HCT116 (cell line): ENCODE results near the gene SPTLC3. TPM values are rescaled to one million over a fixed set of nuclear protein-coding genes. Genes with fewer than 3 reads are reported as not detected.

Experiments used
- ATAC-seq: fragments of 200-7000 bp; cut with Tn5 transposase; 2 replicates; pipeline ENCODE4 v1.9.1; 2020; ENCODE audit warnings: mild to moderate bottlenecking, moderate library complexity
- BruUV-seq: library from RNA; stranded (reverse); fragments of 400-500 nt; replicated peaks from 2 replicates; lab custom pipeline; 2021; lab: Mats Ljungman, UMichigan
- CTCF ChIA-PET: fragments of 300-600 bp; sonication (Branson Sonifier 250); formaldehyde crosslinking; loops from one replicate; lab custom pipeline; 2021; ENCODE audit warnings: antibody characterized with exemption; lab: Charles Lee
- POLR2A ChIA-PET: fragments of 300-600, 350-600 bp; sonication (Branson Sonifier 250); formaldehyde crosslinking; loops from one replicate; lab custom pipeline; 2021; ENCODE audit warnings: antibody characterized with exemption; lab: Charles Lee
- RAD21 ChIA-PET, 2 experiments: fragments of 300-600 bp; sonication (Branson Sonifier 250); formaldehyde crosslinking; loops; one replicate each; lab custom pipeline; 2023; ENCODE audit warnings: low total read pairs in 2 of 2; ENCODE audit not compliant: uncharacterized antibody in 2 of 2, unreplicated experiment in 2 of 2, low non-redundant PET in 1 of 2; lab: Charles Lee
- DNase-seq: peaks from one replicate; pipeline ENCODE4 v3.0.0-alpha.2; 2010; ENCODE audit warnings: low read depth, low spot score
- H2AFZ ChIP-seq: fragments of 200-600 bp; shearing (Covaris generic), sonication (generic); 2 replicates; pipeline ENCODE4 v1.6.1; 2017; ENCODE audit warnings: low read depth, mixed run types, mixed read lengths, antibody characterized with exemption, low read length; ENCODE audit not compliant: poor library complexity, severe bottlenecking
- H3K27ac ChIP-seq: 2 replicates; pipeline ENCODE4 v1.5.1; 2012; ENCODE audit warnings: low read depth, low read length
- H3K27me3 ChIP-seq: fragments of 200-600 bp; sonication (generic); 2 replicates; pipeline ENCODE4 v1.6.1; 2016; ENCODE audit warnings: mixed run types, low read length, mixed read lengths; ENCODE audit not compliant: insufficient read depth
- H3K36me3 ChIP-seq, 2 experiments: fragments of 200-500 bp in 1 of 2; fragments of 200-600 bp in 1 of 2; sonication (Bioruptor generic) in 1 of 2; sonication (generic) in 1 of 2; 2 replicates each; pipeline versions ENCODE4 v1.5.1 to v1.6.1; 2014 to 2016; ENCODE audit warnings: low read length in 2 of 2, inconsistent platforms in 1 of 2, mixed read lengths in 1 of 2, mixed run types in 1 of 2; ENCODE audit not compliant: insufficient read depth in 2 of 2, control insufficient read depth in 1 of 2
- H3K4me1 ChIP-seq, 2 experiments: fragments of 200-600 bp in 1 of 2; sonication (generic) in 1 of 2; 2 replicates each; pipeline versions ENCODE4 v1.5.1 to v1.6.1; 2012 to 2017; ENCODE audit warnings: low read length in 2 of 2, inconsistent platforms in 1 of 2, mild to moderate bottlenecking in 1 of 2, mixed read lengths in 1 of 2, mixed run types in 1 of 2, moderate library complexity in 1 of 2; ENCODE audit not compliant: insufficient read depth in 2 of 2, control insufficient read depth in 1 of 2
- H3K4me2 ChIP-seq: fragments of 200-600 bp; sonication (generic); 2 replicates; pipeline ENCODE4 v1.6.1; 2017; ENCODE audit warnings: mixed run types, low read length, mixed read lengths
- H3K4me3 ChIP-seq, 2 experiments: fragments of 200-600 bp in 1 of 2; sonication (generic) in 1 of 2; replicated peaks in 1 of 2; 2 replicates each; pipeline ENCODE4 v1.5.1; 2011 to 2016; ENCODE audit warnings: low read length in 2 of 2, control low read depth in 1 of 2, low read depth in 1 of 2, mild to moderate bottlenecking in 1 of 2, mixed read lengths in 1 of 2, mixed run types in 1 of 2
- H3K79me2 ChIP-seq: fragments of 200-600 bp; sonication (generic); 2 replicates; pipeline ENCODE4 v1.6.1; 2017; ENCODE audit warnings: mild to moderate bottlenecking, mixed run types, low read length, moderate library complexity, mixed read lengths; ENCODE audit not compliant: insufficient read depth
- H3K9ac ChIP-seq: fragments of 200-600 bp; sonication (generic); 2 replicates; pipeline ENCODE4 v1.6.1; 2016; ENCODE audit warnings: low read length, mixed read lengths
- H3K9me2 ChIP-seq: fragments of 200-600 bp; sonication (generic), shearing (Covaris generic); 2 replicates; pipeline ENCODE4 v1.6.1; 2017; ENCODE audit warnings: mixed run types, mild to moderate bottlenecking, moderate library complexity; ENCODE audit not compliant: insufficient read depth
- H3K9me3 ChIP-seq, 2 experiments: fragments of 200-500 bp in 1 of 2; fragments of 200-600 bp in 1 of 2; sonication (Bioruptor generic) in 1 of 2; sonication (generic) in 1 of 2; 2 replicates each; pipeline ENCODE4 v1.6.1; 2014 to 2017; ENCODE audit warnings: low read length in 2 of 2, mixed read lengths in 2 of 2, inconsistent platforms in 1 of 2, low read depth in 1 of 2, mild to moderate bottlenecking in 1 of 2, mixed run types in 1 of 2, moderate library complexity in 1 of 2; ENCODE audit not compliant: control insufficient read depth in 1 of 2, insufficient read depth in 1 of 2
- H4K20me1 ChIP-seq: fragments of 200-600 bp; sonication (generic), shearing (Covaris generic); 2 replicates; pipeline ENCODE4 v1.6.1; 2017; ENCODE audit warnings: mixed run types, mild to moderate bottlenecking, moderate library complexity; ENCODE audit not compliant: insufficient read depth
- EZH2 ChIP-seq: fragments of 200-600 bp; sonication (generic); IDR thresholded peaks from 2 replicates; pipeline ENCODE4 v1.6.1; 2017; ENCODE audit warnings: antibody characterized with exemption, mixed run types
- EZH2phosphoT487 ChIP-seq: fragments of 200-600 bp; IDR thresholded peaks from 2 replicates; pipeline ENCODE4 v1.6.1; 2018; ENCODE audit warnings: antibody characterized with exemption, borderline replicate concordance
- JUND ChIP-seq: IDR thresholded peaks from 2 replicates; pipeline ENCODE4 v1.6.1; 2012
- POLR2A ChIP-seq: IDR thresholded peaks from 2 replicates; pipeline ENCODE4 v1.7.0; 2011; ENCODE audit warnings: borderline replicate concordance; ENCODE audit not compliant: insufficient read depth, insufficient read length; ENCODE audit errors: extremely low read depth
- POLR2AphosphoS5 ChIP-seq: IDR thresholded peaks from 2 replicates; pipeline ENCODE4 v1.6.1; 2011; ENCODE audit warnings: mild to moderate bottlenecking, low read depth, low read length, moderate library complexity
- SIN3A ChIP-seq: IDR thresholded peaks from 2 replicates; pipeline ENCODE4 v1.6.1; 2012; ENCODE audit warnings: low read depth
- TCF7L2 ChIP-seq: IDR thresholded peaks from 2 replicates; pipeline ENCODE4 v1.7.0; 2011; ENCODE audit warnings: borderline replicate concordance, inconsistent platforms; ENCODE audit not compliant: insufficient read depth, insufficient read length; ENCODE audit errors: extremely low read depth
- ZNF274 ChIP-seq: fragments of 200-500 bp; sonication (Bioruptor generic); IDR thresholded peaks from 2 replicates; pipeline ENCODE4 v1.6.1; 2014; ENCODE audit warnings: mild to moderate bottlenecking, low read depth, low read length, inconsistent platforms
- intact Hi-C: fragments of 100-400 bp; cut with micrococcal nuclease; formaldehyde crosslinking; loops from 2 replicates; pipeline ENCODE4 v1.10.0; 2022
- total RNA-seq: library from RNA; stranded (reverse); gene quantifications from one replicate; pipeline ENCODE4 v1.2.1, GENCODE V29; 2021; ENCODE audit not compliant: unreplicated experiment
- TF ChIP-seq, protein P1 (sequence below): IDR thresholded peaks from 2 replicates; pipeline ENCODE4 v1.6.1; 2012
- TF ChIP-seq, protein P2 (sequence below): IDR thresholded peaks from 2 replicates; pipeline ENCODE4 v1.6.1; 2012
- TF ChIP-seq, protein P3 (sequence below): IDR thresholded peaks from 2 replicates; pipeline ENCODE4 v1.6.1; 2011; ENCODE audit warnings: mild to moderate bottlenecking, low read length, moderate library complexity; ENCODE audit not compliant: insufficient replicate concordance; ENCODE audit errors: extremely low read depth

Gene SPTLC3
- total RNA-seq, 1 experiment from 2014 or later, result not detected

DNA sequence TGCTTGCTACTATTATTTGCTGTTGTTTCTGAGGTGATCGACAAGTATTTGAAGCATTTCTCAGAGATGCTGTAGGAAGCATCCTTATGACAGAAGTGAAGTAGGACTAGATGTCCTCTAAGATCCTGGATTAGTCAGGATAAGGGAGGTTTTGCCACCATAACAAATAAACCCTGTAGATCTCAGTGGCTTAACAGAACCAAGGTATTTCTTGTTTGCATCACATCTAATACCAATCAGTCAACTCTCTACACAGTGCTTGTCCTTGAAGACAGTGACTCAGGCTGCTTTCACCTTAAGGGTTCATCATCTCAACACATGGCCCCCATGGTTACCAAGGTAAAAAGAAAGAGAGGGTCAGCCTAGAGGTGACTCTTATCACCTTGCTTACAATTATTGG, 119.4 kb downstream of the SPTLC3 start (continued):
- TF ChIP-seq, protein P1, sequence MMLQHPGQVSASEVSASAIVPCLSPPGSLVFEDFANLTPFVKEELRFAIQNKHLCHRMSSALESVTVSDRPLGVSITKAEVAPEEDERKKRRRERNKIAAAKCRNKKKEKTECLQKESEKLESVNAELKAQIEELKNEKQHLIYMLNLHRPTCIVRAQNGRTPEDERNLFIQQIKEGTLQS, result no peak
- TF ChIP-seq JUND, result no peak

DNA sequence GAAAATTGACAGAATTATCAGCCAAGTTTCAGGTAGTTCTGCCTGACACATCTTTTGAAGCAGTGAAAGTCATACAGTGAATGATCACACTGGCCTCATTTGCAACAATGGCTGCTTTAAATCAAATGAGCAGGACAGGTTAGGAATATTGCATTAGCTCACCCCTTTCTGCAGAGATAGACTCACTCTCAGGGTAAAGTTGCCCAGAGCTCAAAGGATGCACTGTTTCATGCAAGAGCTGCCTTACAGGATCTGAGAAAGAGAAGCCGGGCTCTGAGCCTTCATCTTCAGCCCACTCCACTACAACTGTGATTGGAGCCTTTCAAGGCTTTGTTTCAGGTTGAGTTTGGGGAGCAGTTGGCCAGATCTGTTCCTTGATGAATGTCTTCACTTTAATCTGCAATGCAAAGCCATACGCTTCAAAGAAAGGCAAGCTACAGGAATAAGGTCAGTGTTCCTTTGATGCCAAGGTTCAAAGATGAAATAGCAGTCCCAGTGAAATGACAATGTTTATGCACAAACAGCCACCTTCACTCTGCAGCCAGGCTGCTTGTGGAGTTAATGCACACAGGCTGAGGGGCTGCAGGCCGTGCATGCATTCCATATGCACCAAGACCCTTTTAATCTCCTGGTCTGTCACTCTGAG, 121.4 kb downstream of the SPTLC3 start:
- ChIA-PET CTCF (no interaction called here), POLR2A (no interaction called here), RAD21 (no interaction called here)
- no peaks in the 10 kb centered on the region for H4K20me1 ChIP-seq
- peaks cover 34% of the 10 kb centered on the region; the same call in 1 of the 2 replicates for H3K27me3 ChIP-seq
- no peak overlapping the region for H3K4me3 ChIP-seq
- no peaks in the 10 kb centered on the region for H3K4me1 ChIP-seq
- ATAC-seq, result no peak
- intact Hi-C loops, result no loop called here
- no peak overlapping the region for H2AFZ ChIP-seq
- no peak overlapping the region for H3K27ac ChIP-seq
- no peaks in the 10 kb centered on the region for H3K9me3 ChIP-seq
- no peak overlapping the region for H3K4me2 ChIP-seq
- H3K9me2 ChIP-seq, result no peaks in the 10 kb centered on the region
- no peaks in the 10 kb centered on the region for H3K36me3 ChIP-seq
- no peaks in the 10 kb centered on the region for H3K79me2 ChIP-seq
- no peak for TF ChIP-seq POLR2A
- TF ChIP-seq, protein P2, sequence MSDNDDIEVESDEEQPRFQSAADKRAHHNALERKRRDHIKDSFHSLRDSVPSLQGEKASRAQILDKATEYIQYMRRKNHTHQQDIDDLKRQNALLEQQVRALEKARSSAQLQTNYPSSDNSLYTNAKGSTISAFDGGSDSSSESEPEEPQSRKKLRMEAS, result no peak
- TF ChIP-seq ZNF274, result no peak
- no peak for TF ChIP-seq SIN3A
- TF ChIP-seq, protein P3, sequence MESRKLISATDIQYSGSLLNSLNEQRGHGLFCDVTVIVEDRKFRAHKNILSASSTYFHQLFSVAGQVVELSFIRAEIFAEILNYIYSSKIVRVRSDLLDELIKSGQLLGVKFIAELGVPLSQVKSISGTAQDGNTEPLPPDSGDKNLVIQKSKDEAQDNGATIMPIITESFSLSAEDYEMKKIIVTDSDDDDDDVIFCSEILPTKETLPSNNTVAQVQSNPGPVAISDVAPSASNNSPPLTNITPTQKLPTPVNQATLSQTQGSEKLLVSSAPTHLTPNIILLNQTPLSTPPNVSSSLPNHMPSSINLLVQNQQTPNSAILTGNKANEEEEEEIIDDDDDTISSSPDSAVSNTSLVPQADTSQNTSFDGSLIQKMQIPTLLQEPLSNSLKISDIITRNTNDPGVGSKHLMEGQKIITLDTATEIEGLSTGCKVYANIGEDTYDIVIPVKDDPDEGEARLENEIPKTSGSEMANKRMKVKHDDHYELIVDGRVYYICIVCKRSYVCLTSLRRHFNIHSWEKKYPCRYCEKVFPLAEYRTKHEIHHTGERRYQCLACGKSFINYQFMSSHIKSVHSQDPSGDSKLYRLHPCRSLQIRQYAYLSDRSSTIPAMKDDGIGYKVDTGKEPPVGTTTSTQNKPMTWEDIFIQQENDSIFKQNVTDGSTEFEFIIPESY, result no peak
- TF ChIP-seq TCF7L2, result no peak
- no peak for TF ChIP-seq POLR2AphosphoS5
- TF ChIP-seq, protein P1, result no peak
- no peak for TF ChIP-seq EZH2
- no peak for TF ChIP-seq EZH2phosphoT487
- TF ChIP-seq, all 23 proteins: peak for 0
- no peak overlapping the region for H3K9ac ChIP-seq
- DNase-seq, result no peak
- no TSS peak for BruUV-seq
